Measurements from ENCODE around the gene PTGR1.
A peak's percentile ranks its signal among the peaks of the same experiment; 100 is the strongest.
"Not testable (repeated sequence)": the region's sequence is repeated elsewhere in the genome, so short reads cannot be mapped to it uniquely, and the experiment has no call there.

PTGR1 gene

GRCh38 chr9:111599092-111599954 lies at the start of gene PTGR1:
Gene PTGR1, minus strand, starts transcription at chr9:111599647. Its CDS starts 2,225 bp downstream, at chr9:111597422.
- DNase-seq = peak; percentile 19

GRCh38 chr9:111649016-111649415 lies 49.6 kb upstream of the PTGR1 start:
- DNase-seq = no peak

GRCh38 chr9:111648066-111648465 lies 48.6 kb upstream of the PTGR1 start:
- DNase-seq = no peak

GRCh38 chr9:111646417-111646816 lies 47.0 kb upstream of the PTGR1 start:
- no peak for DNase-seq

- DNase-seq = no peak
Observed at GRCh38 chr9:111645806-111646205, 46.4 kb upstream of the PTGR1 start.

GRCh38 chr9:111644195-111644772 lies 44.8 kb upstream of the PTGR1 start:
- no peak for DNase-seq

- no peak for DNase-seq
Observed at GRCh38 chr9:111637421-111637950, 38.0 kb upstream of the PTGR1 start.

- no peak for DNase-seq
Observed at GRCh38 chr9:111634860-111635259, 35.4 kb upstream of the PTGR1 start.

- DNase-seq = no peak
Observed at GRCh38 chr9:111633389-111633736, 33.9 kb upstream of the PTGR1 start.

GRCh38 chr9:111632695-111633388 lies 33.4 kb upstream of the PTGR1 start:
- DNase-seq = no peak

GRCh38 chr9:111632060-111632459 lies 32.6 kb upstream of the PTGR1 start:
- no peak for DNase-seq

GRCh38 chr9:111631214-111631971 lies 31.9 kb upstream of the PTGR1 start, which contains the start of gene DNAJC25:
Gene DNAJC25, plus strand, starts transcription at chr9:111631334. Its CDS starts 74 bp downstream, at chr9:111631408.
- peak; percentile 97 for DNase-seq

- DNase-seq = no peak
Observed at GRCh38 chr9:111630964-111631213, 31.4 kb upstream of the PTGR1 start.

GRCh38 chr9:111630182-111630963 lies 30.9 kb upstream of the PTGR1 start:
- DNase-seq = no peak

GRCh38 chr9:111628411-111628810 lies 29.0 kb upstream of the PTGR1 start:
- DNase-seq = no peak

- DNase-seq = no peak
Observed at GRCh38 chr9:111627260-111627963, 28.0 kb upstream of the PTGR1 start.

GRCh38 chr9:111622626-111623025 lies 23.2 kb upstream of the PTGR1 start:
- no peak for DNase-seq

- DNase-seq = peak; percentile 34
Observed at GRCh38 chr9:111621895-111622480, 22.5 kb upstream of the PTGR1 start.

GRCh38 chr9:111617349-111617748 lies 17.9 kb upstream of the PTGR1 start:
- DNase-seq = not testable (repeated sequence)

GRCh38 chr9:111615928-111616327 lies 16.5 kb upstream of the PTGR1 start:
- DNase-seq = no peak

GRCh38 chr9:111613436-111614040 lies 14.1 kb upstream of the PTGR1 start:
- no peak for DNase-seq
